VCaP (cell line): Measurements from ENCODE around the gene UBE2E1.

Experiments
- H3K27ac ChIP-seq: fragments of 450-650 bp; 2 replicates; pipeline ENCODE4 v1.5.1; 2017
- TF ChIP-seq, protein P1 (sequence below): fragments of 450-650 bp; conservative IDR thresholded peaks from 2 replicates; pipeline ENCODE4 v1.5.1; 2017; ENCODE audit warnings: mild to moderate bottlenecking, moderate library complexity

The UBE2E1 gene

DNA sequence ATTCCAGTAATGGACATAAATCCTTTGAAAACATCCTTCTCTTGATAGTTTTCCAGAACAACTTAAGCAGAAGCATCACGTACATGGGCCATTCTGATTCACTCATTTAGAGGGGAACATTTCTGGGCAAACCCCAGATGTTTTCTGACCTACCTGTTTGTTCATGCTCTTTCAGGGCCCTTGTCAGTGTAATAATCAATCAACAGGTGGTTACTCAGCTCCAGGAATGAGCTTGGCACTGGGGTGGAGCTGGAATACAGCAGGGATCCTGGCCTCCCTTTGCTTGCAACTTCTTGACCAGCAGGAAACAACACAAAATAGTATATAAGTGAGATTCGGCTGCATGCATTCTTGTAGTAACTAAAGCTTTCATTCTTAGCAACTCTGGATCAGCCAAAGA is 9.2 kb upstream of the UBE2E1 start:
- TF ChIP-seq, protein P1, sequence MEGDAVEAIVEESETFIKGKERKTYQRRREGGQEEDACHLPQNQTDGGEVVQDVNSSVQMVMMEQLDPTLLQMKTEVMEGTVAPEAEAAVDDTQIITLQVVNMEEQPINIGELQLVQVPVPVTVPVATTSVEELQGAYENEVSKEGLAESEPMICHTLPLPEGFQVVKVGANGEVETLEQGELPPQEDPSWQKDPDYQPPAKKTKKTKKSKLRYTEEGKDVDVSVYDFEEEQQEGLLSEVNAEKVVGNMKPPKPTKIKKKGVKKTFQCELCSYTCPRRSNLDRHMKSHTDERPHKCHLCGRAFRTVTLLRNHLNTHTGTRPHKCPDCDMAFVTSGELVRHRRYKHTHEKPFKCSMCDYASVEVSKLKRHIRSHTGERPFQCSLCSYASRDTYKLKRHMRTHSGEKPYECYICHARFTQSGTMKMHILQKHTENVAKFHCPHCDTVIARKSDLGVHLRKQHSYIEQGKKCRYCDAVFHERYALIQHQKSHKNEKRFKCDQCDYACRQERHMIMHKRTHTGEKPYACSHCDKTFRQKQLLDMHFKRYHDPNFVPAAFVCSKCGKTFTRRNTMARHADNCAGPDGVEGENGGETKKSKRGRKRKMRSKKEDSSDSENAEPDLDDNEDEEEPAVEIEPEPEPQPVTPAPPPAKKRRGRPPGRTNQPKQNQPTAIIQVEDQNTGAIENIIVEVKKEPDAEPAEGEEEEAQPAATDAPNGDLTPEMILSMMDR = no peak
- no peak overlapping the region for H3K27ac ChIP-seq

DNA sequence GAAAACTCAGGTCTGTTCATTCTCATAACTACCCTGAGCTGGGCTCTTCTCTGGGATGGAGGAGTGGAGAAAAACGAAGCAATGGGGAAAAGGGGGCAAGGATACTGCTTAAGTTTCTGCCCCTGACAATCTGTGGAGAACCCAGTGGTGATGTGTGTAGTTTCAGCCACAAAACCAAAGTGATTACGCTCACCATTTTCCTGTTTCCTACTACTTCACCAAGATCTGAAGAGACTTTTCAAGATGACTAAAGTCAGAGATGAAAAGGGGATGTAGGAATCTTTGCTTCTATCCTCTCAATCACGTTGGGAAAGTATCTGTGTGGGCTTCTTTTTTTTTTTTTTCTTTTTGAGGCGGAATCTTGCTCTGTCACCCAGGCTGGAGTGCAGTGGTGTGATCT is 8.3 kb upstream of the UBE2E1 start:
- no peak overlapping the region for H3K27ac ChIP-seq
- TF ChIP-seq, protein P1 = no peak

DNA sequence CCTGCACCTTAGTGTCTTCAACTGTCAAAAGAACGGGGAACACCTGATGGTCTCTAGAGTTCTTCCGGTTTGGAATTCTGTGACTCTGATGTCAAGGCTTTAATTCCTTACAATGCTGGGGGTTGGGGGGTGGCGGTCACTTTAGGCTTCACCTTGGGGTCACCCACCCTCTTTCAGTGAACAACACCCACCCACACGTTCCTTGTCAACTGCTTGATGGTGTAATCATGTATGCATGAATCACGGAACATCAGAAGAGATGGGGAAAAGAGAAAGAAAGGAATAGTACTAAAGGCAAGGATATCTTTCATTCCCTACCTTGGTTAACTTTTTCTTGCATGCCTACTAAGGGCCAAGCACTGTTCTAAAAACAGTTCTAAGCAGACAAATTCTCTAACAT is 7.3 kb upstream of the UBE2E1 start:
- TF ChIP-seq, protein P1 = no peak
- H3K27ac ChIP-seq = no peak overlapping the region

DNA sequence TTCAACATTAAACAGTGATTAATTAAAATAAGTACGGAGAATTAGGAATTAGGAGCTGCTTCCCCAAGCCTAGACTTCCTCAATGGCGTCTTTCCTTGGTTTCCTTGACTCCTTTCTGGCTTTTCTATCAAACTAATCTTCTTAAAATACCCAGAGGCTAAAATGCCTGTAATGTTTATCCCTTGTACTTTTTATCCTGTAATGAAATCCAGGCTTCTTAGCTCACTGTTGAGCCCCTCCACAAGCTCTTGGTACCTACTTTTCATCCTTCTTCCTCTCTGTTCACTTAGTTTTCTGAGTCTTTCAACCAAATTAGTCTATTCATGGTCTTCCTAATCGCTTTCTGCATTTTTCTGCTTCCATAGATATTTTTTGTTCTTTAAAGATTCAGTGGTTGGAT is 6.9 kb upstream of the UBE2E1 start:
- TF ChIP-seq, protein P1 = no peak
- H3K27ac ChIP-seq = no peak overlapping the region

DNA sequence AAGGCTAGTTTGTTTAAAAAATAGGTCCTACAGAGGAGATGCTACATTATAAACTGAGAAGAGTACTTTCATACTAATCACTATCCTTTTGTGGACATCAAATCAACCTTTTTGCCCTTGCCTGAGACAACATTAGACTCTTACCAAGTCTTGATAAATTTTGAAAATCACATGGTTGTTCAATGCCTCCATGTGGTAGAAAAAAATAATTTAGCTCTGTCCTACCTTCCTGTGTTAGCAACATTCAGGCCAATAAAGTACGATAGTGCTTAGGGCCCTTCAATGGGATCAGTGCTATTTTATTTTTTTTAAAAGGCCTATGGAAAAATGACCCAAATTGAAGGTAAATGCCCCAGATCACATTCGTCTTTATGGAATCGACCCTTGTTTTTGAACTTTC is 5.0 kb upstream of the UBE2E1 start:
- TF ChIP-seq, protein P1 = peak; percentile 79
- no peak overlapping the region for H3K27ac ChIP-seq

DNA sequence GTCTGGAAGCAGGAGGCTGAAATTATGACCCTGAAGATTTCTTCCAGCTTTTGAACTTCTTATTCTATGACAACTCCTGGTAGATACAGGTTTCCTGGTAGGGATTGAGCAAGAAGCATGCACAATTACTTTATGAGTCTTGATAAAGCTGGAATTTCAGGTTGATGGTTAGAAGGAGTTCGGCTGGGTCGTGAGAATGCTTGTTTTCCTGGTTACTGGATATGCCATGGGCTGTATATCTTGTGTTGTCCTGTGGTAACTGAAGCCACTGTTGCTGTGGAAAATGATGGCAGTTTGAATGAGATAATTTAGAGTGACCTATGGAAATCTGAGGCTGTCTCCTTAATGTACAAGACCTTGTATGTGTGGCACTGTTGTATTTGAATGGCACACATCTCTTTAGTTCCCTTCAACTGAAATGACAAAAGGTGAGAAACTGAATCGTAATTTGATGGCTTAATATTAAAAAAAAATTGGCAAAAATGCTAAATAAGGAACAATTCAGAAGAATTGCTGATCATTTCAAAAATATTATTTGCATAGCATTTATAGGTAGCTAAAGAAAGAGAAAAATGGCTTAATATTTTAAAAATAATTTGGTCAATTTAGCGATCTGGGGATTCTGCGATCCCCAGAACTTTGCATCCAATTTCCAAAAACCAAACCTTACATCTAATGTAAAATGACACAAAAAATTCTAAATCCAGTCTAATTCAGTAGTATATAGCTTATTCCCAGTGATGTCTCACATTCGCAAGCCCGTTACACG is 1.1 kb upstream of the UBE2E1 start:
- TF ChIP-seq, protein P1 = no peak
- H3K27ac ChIP-seq = peak overlapping the region; percentile 100

DNA sequence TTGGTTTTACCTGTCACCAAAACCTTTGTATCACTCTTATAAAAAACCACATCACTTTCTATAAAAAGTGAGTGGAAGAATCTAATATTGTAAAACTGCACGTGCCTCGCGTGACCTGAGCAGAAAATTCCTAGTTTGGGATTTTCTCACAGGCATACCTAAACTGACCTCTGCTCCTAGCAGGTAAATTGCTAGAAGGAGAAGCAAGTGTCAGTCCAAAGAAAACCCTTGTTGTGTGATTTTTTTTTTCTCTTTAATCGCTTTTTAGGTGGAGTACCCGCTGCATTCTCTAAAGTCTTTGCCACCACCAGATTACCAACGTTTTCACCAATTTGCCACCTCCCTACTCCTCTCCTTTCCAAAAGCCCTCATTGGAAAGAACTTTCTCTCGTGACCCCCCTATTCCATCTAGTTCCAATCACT is 534 bp upstream of the UBE2E1 start:
- TF ChIP-seq, protein P1 = no peak
- H3K27ac ChIP-seq = peak overlapping the region; percentile 100
